ENCODE data around the gene ARHGAP5. TPM values are rescaled to one million over a fixed set of nuclear protein-coding genes. Genes with fewer than 3 reads are reported as not detected.

Gene ARHGAP5
- total and polyA plus RNA-seq, 8 donors: 10.3 to 229 (median 100) TPM

DNA sequence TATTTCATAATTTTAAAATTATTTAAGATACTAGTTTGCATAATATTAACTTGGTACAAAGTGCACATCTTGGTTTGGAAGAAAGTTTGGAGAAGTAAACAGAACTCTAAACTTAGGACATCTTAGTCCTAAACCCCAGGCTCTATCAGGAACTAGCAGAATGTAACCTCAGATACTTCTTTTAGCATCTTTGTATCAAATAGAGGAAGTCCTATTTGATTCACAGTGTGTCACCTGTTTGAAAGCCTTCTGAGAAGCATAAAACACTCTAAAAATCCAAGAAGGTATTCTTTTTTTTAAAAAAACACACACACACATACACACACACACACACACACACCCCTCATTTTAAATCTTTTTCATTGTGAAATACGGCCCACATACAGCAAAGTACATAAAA, 112.7 kb downstream of the ARHGAP5 start:
- no peaks in the 10 kb centered on the region for H3K36me3 ChIP-seq
- H3K9me3 ChIP-seq: peaks cover 4 to 13% (median 7%) of the 10 kb centered on the region in 4 donors
- H3K27ac ChIP-seq: no peak overlapping the region
- no peak for TF ChIP-seq POLR2A (IDR thresholded peaks at IDR 0.05)
- TF ChIP-seq, protein P1, sequence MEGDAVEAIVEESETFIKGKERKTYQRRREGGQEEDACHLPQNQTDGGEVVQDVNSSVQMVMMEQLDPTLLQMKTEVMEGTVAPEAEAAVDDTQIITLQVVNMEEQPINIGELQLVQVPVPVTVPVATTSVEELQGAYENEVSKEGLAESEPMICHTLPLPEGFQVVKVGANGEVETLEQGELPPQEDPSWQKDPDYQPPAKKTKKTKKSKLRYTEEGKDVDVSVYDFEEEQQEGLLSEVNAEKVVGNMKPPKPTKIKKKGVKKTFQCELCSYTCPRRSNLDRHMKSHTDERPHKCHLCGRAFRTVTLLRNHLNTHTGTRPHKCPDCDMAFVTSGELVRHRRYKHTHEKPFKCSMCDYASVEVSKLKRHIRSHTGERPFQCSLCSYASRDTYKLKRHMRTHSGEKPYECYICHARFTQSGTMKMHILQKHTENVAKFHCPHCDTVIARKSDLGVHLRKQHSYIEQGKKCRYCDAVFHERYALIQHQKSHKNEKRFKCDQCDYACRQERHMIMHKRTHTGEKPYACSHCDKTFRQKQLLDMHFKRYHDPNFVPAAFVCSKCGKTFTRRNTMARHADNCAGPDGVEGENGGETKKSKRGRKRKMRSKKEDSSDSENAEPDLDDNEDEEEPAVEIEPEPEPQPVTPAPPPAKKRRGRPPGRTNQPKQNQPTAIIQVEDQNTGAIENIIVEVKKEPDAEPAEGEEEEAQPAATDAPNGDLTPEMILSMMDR (IDR thresholded peaks at IDR 0.05): no peak
- no peak for TF ChIP-seq POLR2AphosphoS5 (IDR thresholded peaks at IDR 0.05)
- no peak for TF ChIP-seq EP300 (IDR thresholded peaks at IDR 0.05)
- H3K4me1 ChIP-seq: no peaks in the 10 kb centered on the region
- DNase-seq: no peak
- H3K27me3 ChIP-seq: no peaks in the 10 kb centered on the region
- intact Hi-C loops (cut with DNase I; ENCODE audit: low total_unique reads): no loop called here
- H3K4me3 ChIP-seq: no peak overlapping the region
- 57 to 69% (median 66%) methylated on average over 1 of the region's 1 CpG for WGBS, 5 donors

DNA sequence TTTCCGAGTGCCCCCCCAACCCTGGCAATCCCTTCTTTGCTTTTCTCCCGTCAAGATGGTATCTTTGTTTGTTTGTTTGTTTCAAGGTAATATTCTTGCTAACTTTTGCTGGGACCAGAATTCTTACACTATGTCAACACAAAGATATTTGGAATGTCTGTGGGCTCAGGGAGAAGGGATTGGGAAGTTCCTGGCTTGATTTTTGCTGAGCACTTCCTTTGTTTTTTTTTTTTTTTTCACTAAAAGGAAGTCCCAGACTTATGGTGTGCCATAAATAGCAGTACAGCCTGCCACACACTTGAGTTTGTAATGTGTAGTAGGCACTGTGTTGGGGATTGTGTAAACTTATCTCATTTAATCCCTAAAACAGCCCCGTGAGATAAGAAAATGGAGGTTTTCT, 113.6 kb downstream of the ARHGAP5 start:
- peak in 1 of 2 donors; percentile 4 for DNase-seq
- intact Hi-C loops (cut with DNase I; ENCODE audit: low total_unique reads): no loop called here
- TF ChIP-seq POLR2A (IDR thresholded peaks at IDR 0.05): no peak
- TF ChIP-seq POLR2AphosphoS5 (IDR thresholded peaks at IDR 0.05): no peak
- TF ChIP-seq EP300 (IDR thresholded peaks at IDR 0.05): no peak
- TF ChIP-seq, protein P1 (IDR thresholded peaks at IDR 0.05): no peak
- Histone ChIP-seq H3K9me3 (peaks cover 0 to 5% (median 1%) of the 10 kb centered on the region in 4 donors), H3K36me3 (no peaks in the 10 kb centered on the region), H3K27me3 (no peaks in the 10 kb centered on the region), H3K4me1 (no peaks in the 10 kb centered on the region), H3K4me3 (no peak overlapping the region), H3K27ac (no peak overlapping the region)
- WGBS, 5 donors: 29 to 53% (median 46%) methylated on average over 3 of the region's 3 CpGs

GRCh38 chr14:32192712-32193373, 115.7 kb downstream of the ARHGAP5 start:
- DNase-seq: no peak
- no peaks in the 10 kb centered on the region for H3K9me3 ChIP-seq
- H3K4me3 ChIP-seq: no peak overlapping the region
- no peaks in the 10 kb centered on the region for H3K27me3 ChIP-seq
- no peaks in the 10 kb centered on the region for H3K36me3 ChIP-seq
- WGBS, 5 donors: 65 to 72% (median 69%) methylated on average over 2 of the region's 2 CpGs
- no peaks in the 10 kb centered on the region for H3K4me1 ChIP-seq
- no peak overlapping the region for H3K27ac ChIP-seq
- no peak for TF ChIP-seq EP300 (IDR thresholded peaks at IDR 0.05)
- TF ChIP-seq POLR2AphosphoS5 (IDR thresholded peaks at IDR 0.05): no peak
- TF ChIP-seq POLR2A (IDR thresholded peaks at IDR 0.05): no peak
- TF ChIP-seq, protein P1 (IDR thresholded peaks at IDR 0.05): no peak
- intact Hi-C loops (cut with DNase I; ENCODE audit: low total_unique reads): no loop called here

DNA sequence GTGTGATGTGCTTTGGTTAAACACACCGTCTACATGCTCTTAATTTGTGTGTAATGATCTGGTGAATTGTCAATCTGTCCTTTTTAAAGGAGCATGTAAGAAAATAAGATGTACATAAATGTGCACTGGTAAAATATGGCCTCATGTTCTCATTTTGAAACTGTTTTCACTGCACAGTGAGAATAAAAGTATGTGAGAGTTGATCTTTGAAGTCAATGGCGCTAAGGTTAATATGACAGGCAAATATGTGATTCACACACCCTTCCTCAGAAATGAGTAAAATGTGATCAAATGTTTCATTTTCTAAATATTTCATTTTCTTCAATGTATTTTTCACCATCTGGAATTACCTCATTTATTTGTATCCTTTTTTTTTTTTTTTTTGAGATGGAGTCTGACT, 116.4 kb downstream of the ARHGAP5 start:
- DNase-seq: no peak
- 79 to 92% (median 88%) methylated on average over 2 of the region's 2 CpGs for WGBS, 5 donors
- Histone ChIP-seq H3K4me1 (no peaks in the 10 kb centered on the region), H3K36me3 (no peaks in the 10 kb centered on the region), H3K9me3 (no peaks in the 10 kb centered on the region), H3K4me3 (no peak overlapping the region), H3K27me3 (no peaks in the 10 kb centered on the region), H3K27ac (no peak overlapping the region)
- TF ChIP-seq, protein P1 (IDR thresholded peaks at IDR 0.05): no peak
- TF ChIP-seq EP300 (IDR thresholded peaks at IDR 0.05) (no peak), POLR2A (IDR thresholded peaks at IDR 0.05) (no peak), POLR2AphosphoS5 (IDR thresholded peaks at IDR 0.05) (no peak)
- intact Hi-C loops (cut with DNase I; ENCODE audit: low total_unique reads): no loop called here
